Astrocyte of the spinal cord (primary cell): ENCODE measurements around the gene ABCB9.
"Not testable (repeated sequence)": the region's sequence is repeated elsewhere in the genome, so short reads cannot be mapped to it uniquely, and the experiment has no call there.

Experiments used
- DNase-seq: peaks from one replicate; pipeline ENCODE4 v3.0.0; 2011; ENCODE audit warnings: low read depth, low spot score
- H3K4me3 ChIP-seq: 2 replicates; pipeline ENCODE4 v1.5.1; 2011; ENCODE audit warnings: low read depth, mild to moderate bottlenecking, low read length, moderate library complexity
- CTCF ChIP-seq: IDR thresholded peaks from 2 replicates; pipeline ENCODE4 v1.5.1; 2012; ENCODE audit warnings: low read depth, mild to moderate bottlenecking, low read length, inconsistent platforms
- in situ Hi-C: cut with HindIII; loops from 2 replicates; pipeline ENCODE4 v1.10.0; 2017; ENCODE audit warnings: low sequenced_read_pairs

Gene ABCB9

GRCh38 chr12:122965851-122966742 is at the start of gene ABCB9:
Gene ABCB9, minus strand, starts transcription at chr12:122966463. Its CDS starts 6,228 bp downstream, at chr12:122960235.
- DNase-seq: peak; percentile 86
- in situ Hi-C loops: no loop called here
- H3K4me3 ChIP-seq: peak within 1 kb of the TSS; percentile 80
- TF ChIP-seq CTCF: no peak

- H3K4me3 ChIP-seq, DNase-seq, in situ Hi-C loops: not testable (repeated sequence)
Measured at GRCh38 chr12:123014473-123014872, 48.2 kb upstream of the ABCB9 start.

GRCh38 chr12:123013185-123014095 is 47.2 kb upstream of the ABCB9 start:
- no peak for TF ChIP-seq CTCF

GRCh38 chr12:123011701-123012100 is 45.4 kb upstream of the ABCB9 start:
- H3K4me3 ChIP-seq: no peak overlapping the region
- no peak for DNase-seq
- in situ Hi-C loops: no loop called here
- TF ChIP-seq CTCF: no peak

More at GRCh38 chr12:123013185-123014095, 47.2 kb upstream of the ABCB9 start:
- in situ Hi-C loops: no loop called here
- no peak overlapping the region for H3K4me3 ChIP-seq
- no peak for DNase-seq

- no peak for TF ChIP-seq CTCF
- no peak overlapping the region for H3K4me3 ChIP-seq
- in situ Hi-C loops: no loop called here
- no peak for DNase-seq
Measured at GRCh38 chr12:123010681-123011080, 44.4 kb upstream of the ABCB9 start.

- no peak overlapping the region for H3K4me3 ChIP-seq
- DNase-seq: no peak
- TF ChIP-seq CTCF: no peak
- in situ Hi-C loops: no loop called here
Measured at GRCh38 chr12:123010110-123010509, 43.8 kb upstream of the ABCB9 start.
